GM13976 (cell line): ENCODE measurements around the gene TNS3.

ENCODE experiments used
- DNase-seq: peaks from one replicate; pipeline ENCODE4 v3.0.0; 2012; ENCODE audit warnings: low spot score
- CTCF ChIP-seq: IDR thresholded peaks from 2 replicates; pipeline ENCODE4 v1.5.1; 2012; ENCODE audit warnings: borderline replicate concordance, mild to moderate bottlenecking; ENCODE audit not compliant: insufficient read depth; ENCODE audit errors: extremely low read depth, missing control alignments, control extremely low read depth
- in situ Hi-C: fragments of 300-500 bp; cut with MboI; formaldehyde crosslinking; loops from one replicate; pipeline ENCODE4 v1.12.0; 2022; ENCODE audit warnings: low sequenced_read_pairs, mixed read lengths, inconsistent platforms; ENCODE audit not compliant: unreplicated experiment

TNS3 gene

DNA sequence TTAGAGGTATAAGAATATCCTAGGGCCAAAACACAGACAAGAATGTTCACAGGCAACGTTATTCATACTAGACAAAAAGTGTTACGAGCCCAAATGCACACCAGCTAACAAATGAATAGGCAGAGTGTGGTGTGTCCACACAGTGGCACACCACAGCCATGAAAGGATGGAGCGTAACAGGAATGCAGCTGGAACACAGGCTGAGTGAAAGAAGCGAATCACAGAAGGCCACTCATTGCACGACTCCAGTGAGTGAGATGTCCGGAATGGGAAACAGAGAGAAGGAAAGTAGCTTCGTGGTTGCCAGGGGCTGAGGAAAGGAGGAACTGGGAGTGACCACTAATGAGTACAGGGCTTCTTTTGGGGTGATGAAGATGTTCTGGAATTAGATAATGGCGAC lies 198.8 kb downstream of the TNS3 start:
- no peak for TF ChIP-seq CTCF
- in situ Hi-C loops: no loop called here
- no peak for DNase-seq

GRCh38 chr7:47382200-47382599 lies 199.7 kb downstream of the TNS3 start:
- TF ChIP-seq CTCF: no peak
- in situ Hi-C loops: no loop called here
- DNase-seq: no peak

DNA sequence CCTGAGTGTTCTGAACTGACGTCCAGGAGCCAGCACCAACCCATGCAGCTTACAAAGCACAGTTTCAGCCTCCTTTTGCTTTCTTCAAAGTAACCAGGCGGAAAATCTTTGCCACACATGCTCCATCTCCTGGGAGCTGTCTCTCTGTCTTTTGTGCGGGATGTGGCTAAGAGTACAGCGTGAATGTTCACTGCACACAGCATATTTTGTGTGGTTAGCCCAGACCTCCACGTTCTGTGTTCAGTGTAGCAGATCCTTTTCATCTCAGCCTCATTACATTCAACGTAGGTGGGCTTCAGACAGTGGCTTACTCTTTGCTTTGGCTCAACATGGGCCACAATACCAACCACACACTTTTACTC lies 200.8 kb downstream of the TNS3 start:
- in situ Hi-C loops: no loop called here
- no peak for TF ChIP-seq CTCF
- DNase-seq: no peak

DNA sequence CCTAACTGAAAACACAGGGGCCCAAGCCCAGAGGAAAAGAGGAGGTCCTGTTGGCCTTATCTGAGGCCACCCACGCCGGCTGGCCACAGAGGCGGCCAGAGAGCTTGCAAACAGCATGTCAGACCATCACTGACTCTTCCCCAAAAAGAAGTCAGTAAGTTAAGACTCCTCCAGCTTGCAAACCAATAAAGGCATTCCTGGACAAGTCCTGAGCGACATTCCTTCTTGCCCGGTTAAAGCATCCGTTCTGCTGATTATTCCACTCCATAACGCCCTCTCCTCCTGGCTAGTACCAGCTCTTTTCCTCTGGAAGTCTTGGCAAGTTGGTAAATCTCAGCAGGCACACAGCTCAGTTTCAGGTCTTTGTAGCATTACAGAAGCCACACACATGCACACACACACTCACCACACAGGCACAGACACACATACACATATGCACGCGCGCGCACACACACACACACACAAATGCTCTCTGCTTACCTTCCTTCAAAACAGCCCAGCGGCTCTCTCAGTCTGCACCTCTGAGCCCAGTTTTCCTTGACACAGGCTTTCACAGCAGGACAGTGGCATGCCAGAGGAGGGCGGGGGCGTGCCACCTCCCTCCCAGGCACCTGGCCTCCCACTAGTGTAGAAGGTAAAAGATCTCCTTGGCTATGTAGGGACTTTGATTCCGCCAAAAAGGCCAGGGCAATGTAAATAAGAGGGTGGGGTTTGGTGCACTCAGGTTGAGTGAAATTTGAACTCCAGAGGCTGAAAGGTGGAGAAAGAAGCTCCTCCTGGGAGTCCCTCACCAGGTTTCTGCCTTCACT lies 201.4 kb downstream of the TNS3 start:
- no peak for TF ChIP-seq CTCF
- DNase-seq: no peak
- in situ Hi-C loops: no loop called here

- TF ChIP-seq CTCF: no peak
- DNase-seq: no peak
- in situ Hi-C loops: no loop called here
These were observed 202.1 kb downstream of the TNS3 start for GRCh38 chr7:47379629-47380324.

GRCh38 chr7:47378728-47379395 lies 203.0 kb downstream of the TNS3 start:
- no peak for DNase-seq
- no peak for TF ChIP-seq CTCF
- in situ Hi-C loops: no loop called here
